Measurements from ENCODE around the gene ATOX1. TPM values are rescaled to one million over a fixed set of nuclear protein-coding genes. Genes with fewer than 3 reads are reported as not detected.
"Not testable (repeated sequence)": the region's sequence is repeated elsewhere in the genome, so short reads cannot be mapped to it uniquely, and the experiment has no call there.

Gene ATOX1
- total RNA-seq, 1 donor from 2014 or later: 26.9 TPM

DNA sequence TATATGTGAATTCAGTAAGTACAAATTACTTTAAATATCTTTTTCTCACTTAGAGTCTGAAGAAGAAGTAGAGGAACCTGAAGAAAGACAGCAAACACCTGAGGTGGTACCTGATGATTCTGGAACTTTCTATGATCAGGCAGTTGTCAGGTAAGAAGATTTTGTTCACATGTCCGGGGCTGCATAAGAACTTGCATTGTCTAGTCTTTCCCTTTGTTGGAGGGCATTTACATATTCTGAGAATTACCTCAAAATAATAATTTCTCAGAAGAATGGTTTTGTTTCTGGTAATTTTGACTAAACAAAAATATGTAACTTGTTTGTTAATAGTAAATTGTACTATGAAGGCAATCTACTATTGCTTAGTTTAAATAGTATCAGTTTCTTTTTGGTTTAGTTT lies 37.0 kb upstream of the ATOX1 start:
- Histone ChIP-seq H3K27me3 (ENCODE audit: control insufficient read depth, insufficient read depth, low read length) (no peaks in the 10 kb centered on the region), H3K36me3 (ENCODE audit: control insufficient read depth, insufficient read depth, low read length) (peaks cover 14% of the 10 kb centered on the region), H3K4me3 (ENCODE audit: low read depth, low read length) (no peak overlapping the region)
- FAIRE-seq (no peak), DNase-seq (ENCODE audit: low read depth) (no peak)
- TF ChIP-seq CTCF (IDR thresholded peaks at IDR 0.05; ENCODE audit: insufficient read depth, low read length, severe bottlenecking): no peak

GRCh38 chr5:151793358-151793757 lies 34.9 kb upstream of the ATOX1 start:
- Histone ChIP-seq H3K27me3 (ENCODE audit: control insufficient read depth, insufficient read depth, low read length) (no peaks in the 10 kb centered on the region), H3K36me3 (ENCODE audit: control insufficient read depth, insufficient read depth, low read length) (peaks cover 14% of the 10 kb centered on the region), H3K4me3 (ENCODE audit: low read depth, low read length) (no peak overlapping the region)
- FAIRE-seq (no peak), DNase-seq (ENCODE audit: low read depth) (no peak)
- TF ChIP-seq CTCF (IDR thresholded peaks at IDR 0.05; ENCODE audit: insufficient read depth, low read length, severe bottlenecking): no peak

DNA sequence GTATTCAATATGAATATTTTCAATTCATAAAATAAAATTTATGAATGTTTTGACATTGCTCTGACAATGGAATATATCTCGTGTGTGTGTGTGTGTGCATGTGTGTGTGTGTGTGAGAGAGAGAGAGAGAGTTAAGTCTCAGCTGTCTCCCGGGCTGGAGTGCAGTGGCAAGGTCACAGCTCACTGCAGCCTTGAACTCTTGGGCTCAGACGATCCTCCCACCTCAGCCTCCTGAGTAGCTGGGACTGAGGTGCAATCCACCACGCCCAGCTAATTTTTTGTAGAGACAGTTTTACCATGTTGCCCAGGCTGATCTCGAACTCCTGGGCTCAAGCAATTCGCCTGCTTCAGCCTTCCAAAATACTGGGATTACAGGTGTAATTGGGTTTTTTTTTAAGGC lies 29.4 kb upstream of the ATOX1 start:
- H3K4me3 ChIP-seq (ENCODE audit: low read depth, low read length): no peak overlapping the region
- H3K36me3 ChIP-seq (ENCODE audit: control insufficient read depth, insufficient read depth, low read length): peaks cover 8% of the 10 kb centered on the region
- no peak for TF ChIP-seq CTCF (IDR thresholded peaks at IDR 0.05; ENCODE audit: insufficient read depth, low read length, severe bottlenecking)
- DNase-seq (ENCODE audit: low read depth) (no peak), FAIRE-seq (no peak)
- H3K27me3 ChIP-seq (ENCODE audit: control insufficient read depth, insufficient read depth, low read length): no peaks in the 10 kb centered on the region

DNA sequence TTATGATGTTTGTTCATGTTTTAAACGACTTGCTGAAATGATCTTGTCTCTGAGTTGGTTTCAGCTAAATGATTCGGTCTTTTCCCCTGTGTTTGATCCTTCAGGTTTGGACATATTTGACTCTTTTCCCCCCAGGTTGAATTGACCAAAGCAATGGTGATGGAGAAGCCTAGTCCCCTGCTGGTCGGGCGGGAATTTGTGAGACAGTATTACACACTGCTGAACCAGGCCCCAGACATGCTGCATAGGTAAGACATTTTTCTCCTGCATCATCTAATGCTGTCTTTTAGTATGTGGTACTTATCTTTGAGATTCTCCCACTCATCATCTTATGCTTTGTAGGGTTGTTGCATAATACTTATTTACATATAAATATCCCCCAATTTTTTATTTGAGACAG lies 28.0 kb upstream of the ATOX1 start:
- Histone ChIP-seq H3K36me3 (ENCODE audit: control insufficient read depth, insufficient read depth, low read length) (peaks cover 5% of the 10 kb centered on the region), H3K27me3 (ENCODE audit: control insufficient read depth, insufficient read depth, low read length) (no peaks in the 10 kb centered on the region), H3K4me3 (ENCODE audit: low read depth, low read length) (no peak overlapping the region)
- TF ChIP-seq CTCF (IDR thresholded peaks at IDR 0.05; ENCODE audit: insufficient read depth, low read length, severe bottlenecking): no peak
- DNase-seq (ENCODE audit: low read depth) (no peak), FAIRE-seq (no peak)

DNA sequence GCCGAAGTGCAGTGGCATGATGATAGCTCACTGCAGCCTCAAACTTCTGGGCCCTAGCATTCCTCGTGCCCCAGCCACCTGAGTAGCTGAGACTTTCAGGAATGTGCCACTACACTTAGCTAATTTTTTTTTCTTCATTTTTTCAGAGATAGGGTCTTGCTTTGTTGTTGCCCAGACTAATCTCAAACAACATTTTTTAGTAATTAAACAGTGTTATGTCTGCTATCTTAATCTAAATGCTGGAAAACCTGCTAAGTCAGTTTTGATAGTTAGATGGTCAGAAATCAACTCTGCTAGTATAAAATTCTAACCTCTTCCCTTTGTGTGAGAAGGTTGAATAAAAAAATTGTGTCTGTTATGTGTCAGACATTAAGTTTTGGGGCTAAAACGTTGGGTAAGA lies 25.7 kb upstream of the ATOX1 start:
- Histone ChIP-seq H3K27me3 (ENCODE audit: control insufficient read depth, insufficient read depth, low read length) (no peaks in the 10 kb centered on the region), H3K4me3 (ENCODE audit: low read depth, low read length) (no peak overlapping the region), H3K36me3 (ENCODE audit: control insufficient read depth, insufficient read depth, low read length) (peaks cover 2% of the 10 kb centered on the region)
- no peak for DNase-seq (ENCODE audit: low read depth)
- no peak for FAIRE-seq
- TF ChIP-seq CTCF (IDR thresholded peaks at IDR 0.05; ENCODE audit: insufficient read depth, low read length, severe bottlenecking): no peak

- not testable (repeated sequence) for H3K4me3 ChIP-seq (ENCODE audit: low read depth, low read length); DNase-seq (ENCODE audit: low read depth); FAIRE-seq; H3K36me3 ChIP-seq (ENCODE audit: control insufficient read depth, insufficient read depth, low read length); H3K27me3 ChIP-seq (ENCODE audit: control insufficient read depth, insufficient read depth, low read length)
These were observed 25.2 kb upstream of the ATOX1 start for GRCh38 chr5:151783664-151784063.

Measured in bronchial epithelial cell (primary cell).